ENCODE data around the gene ANO9.
"Not testable (repeated sequence)": the region's sequence is repeated elsewhere in the genome, so short reads cannot be mapped to it uniquely, and the experiment has no call there.

ANO9 gene

GRCh38 chr11:407651-408123 lies 34.1 kb downstream of the ANO9 start:
- Histone ChIP-seq H3K9me3 (ENCODE audit: low read depth, low read length) (no peaks in the 10 kb centered on the region), H3K9ac (ENCODE audit: insufficient read length) (no peak overlapping the region), H3K36me3 (ENCODE audit: insufficient read depth, low read length) (no peaks in the 10 kb centered on the region), H3K4me3 (peak overlapping the region; percentile 40; the same call in 1 of the 2 replicates), H3K27ac (no peak overlapping the region)
- TF ChIP-seq FOXP2 (optimal IDR thresholded peaks at IDR 0.05; ENCODE audit: control extremely low read depth, extremely low read length, insufficient read depth), result no peak
- TF ChIP-seq EZH2 (IDR thresholded peaks at IDR 0.05), result no peak
- no peak for TF ChIP-seq POLR2AphosphoS5 (IDR thresholded peaks at IDR 0.05; ENCODE audit: borderline replicate concordance, low read depth, low read length)
- no peak for DNase-seq (ENCODE audit: low read depth, low spot score)

DNA sequence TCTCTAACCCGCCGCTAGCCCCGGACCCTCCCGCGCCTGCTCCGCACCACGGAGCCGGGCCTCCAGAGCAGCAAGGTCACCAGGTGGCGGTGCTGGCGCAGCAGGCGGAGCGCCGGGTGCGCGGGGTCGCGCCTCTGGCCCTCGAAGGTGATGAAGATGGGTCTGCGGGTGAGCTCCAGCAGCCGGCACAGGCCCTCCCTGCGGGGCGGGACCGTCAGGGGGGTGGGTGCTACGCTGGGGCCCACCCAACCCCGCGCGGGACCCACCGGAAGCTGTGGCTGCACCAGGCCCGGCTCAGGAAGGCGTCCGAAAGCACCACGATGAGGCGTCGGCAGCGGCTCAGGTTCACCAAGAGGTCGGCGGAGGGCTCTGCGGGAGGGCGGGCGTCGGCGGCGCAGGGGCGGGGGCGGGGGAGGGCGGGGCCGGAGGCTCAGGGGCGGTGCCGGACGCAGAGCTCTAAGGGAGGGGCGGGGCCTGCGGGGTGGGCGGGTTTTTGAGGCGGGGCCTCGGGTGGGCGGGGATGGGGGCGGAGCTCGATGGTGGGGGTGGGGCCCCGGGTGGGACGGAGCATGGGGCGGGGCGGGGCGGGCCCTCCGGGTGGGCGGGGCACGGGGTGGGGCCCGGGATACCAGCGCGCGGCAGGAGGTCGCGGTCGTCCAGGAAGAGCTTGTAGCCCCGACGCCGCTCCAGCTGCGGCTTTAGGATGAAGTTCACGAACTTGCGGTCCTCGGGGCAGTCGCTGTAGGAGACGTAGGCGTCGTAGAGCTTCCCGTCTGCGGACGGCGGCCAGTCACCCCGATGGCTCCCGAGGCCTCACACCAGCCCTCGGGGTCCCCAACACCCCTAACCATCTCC lies 34.8 kb downstream of the ANO9 start:
- TF ChIP-seq FOXP2 (optimal IDR thresholded peaks at IDR 0.05; ENCODE audit: control extremely low read depth, extremely low read length, insufficient read depth) (no peak), EZH2 (IDR thresholded peaks at IDR 0.05) (no peak), POLR2AphosphoS5 (IDR thresholded peaks at IDR 0.05; ENCODE audit: borderline replicate concordance, low read depth, low read length) (no peak)
- H3K27ac ChIP-seq, result no peak overlapping the region
- peak; percentile 24 for DNase-seq (ENCODE audit: low read depth, low spot score)
- no peaks in the 10 kb centered on the region for H3K9me3 ChIP-seq (ENCODE audit: low read depth, low read length)
- peak overlapping the region; percentile 80 for H3K4me3 ChIP-seq
- H3K9ac ChIP-seq (ENCODE audit: insufficient read length), result no peak overlapping the region
- no peaks in the 10 kb centered on the region for H3K36me3 ChIP-seq (ENCODE audit: insufficient read depth, low read length)

- Histone ChIP-seq H3K4me3 (peak overlapping the region; percentile 80), H3K36me3 (ENCODE audit: insufficient read depth, low read length) (no peaks in the 10 kb centered on the region), H3K27ac (no peak overlapping the region), H3K9ac (ENCODE audit: insufficient read length) (no peak overlapping the region), H3K9me3 (ENCODE audit: low read depth, low read length) (no peaks in the 10 kb centered on the region)
- no peak for DNase-seq (ENCODE audit: low read depth, low spot score)
- TF ChIP-seq FOXP2 (optimal IDR thresholded peaks at IDR 0.05; ENCODE audit: control extremely low read depth, extremely low read length, insufficient read depth), result no peak
- no peak for TF ChIP-seq POLR2AphosphoS5 (IDR thresholded peaks at IDR 0.05; ENCODE audit: borderline replicate concordance, low read depth, low read length)
- no peak for TF ChIP-seq EZH2 (IDR thresholded peaks at IDR 0.05)
Measured at GRCh38 chr11:405954-406795, 35.6 kb downstream of the ANO9 start.

GRCh38 chr11:405323-405953 lies 36.4 kb downstream of the ANO9 start:
- no peak for DNase-seq (ENCODE audit: low read depth, low spot score)
- H3K9ac ChIP-seq (ENCODE audit: insufficient read length), result no peak overlapping the region
- H3K9me3 ChIP-seq (ENCODE audit: low read depth, low read length), result no peaks in the 10 kb centered on the region
- H3K36me3 ChIP-seq (ENCODE audit: insufficient read depth, low read length), result no peaks in the 10 kb centered on the region
- TF ChIP-seq FOXP2 (optimal IDR thresholded peaks at IDR 0.05; ENCODE audit: control extremely low read depth, extremely low read length, insufficient read depth), result no peak
- no peak for TF ChIP-seq EZH2 (IDR thresholded peaks at IDR 0.05)
- TF ChIP-seq POLR2AphosphoS5 (IDR thresholded peaks at IDR 0.05; ENCODE audit: borderline replicate concordance, low read depth, low read length), result no peak
- no peak overlapping the region for H3K27ac ChIP-seq
- no peak overlapping the region for H3K4me3 ChIP-seq

- no peak for DNase-seq (ENCODE audit: low read depth, low spot score)
- H3K36me3 ChIP-seq (ENCODE audit: insufficient read depth, low read length), result no peaks in the 10 kb centered on the region
- no peak overlapping the region for H3K27ac ChIP-seq
- H3K4me3 ChIP-seq, result no peak overlapping the region
- no peak overlapping the region for H3K9ac ChIP-seq (ENCODE audit: insufficient read length)
- no peak for TF ChIP-seq POLR2AphosphoS5 (IDR thresholded peaks at IDR 0.05; ENCODE audit: borderline replicate concordance, low read depth, low read length)
- TF ChIP-seq FOXP2 (optimal IDR thresholded peaks at IDR 0.05; ENCODE audit: control extremely low read depth, extremely low read length, insufficient read depth), result no peak
- no peak for TF ChIP-seq EZH2 (IDR thresholded peaks at IDR 0.05)
- no peaks in the 10 kb centered on the region for H3K9me3 ChIP-seq (ENCODE audit: low read depth, low read length)
Measured at GRCh38 chr11:404551-405264, 37.1 kb downstream of the ANO9 start.

DNA sequence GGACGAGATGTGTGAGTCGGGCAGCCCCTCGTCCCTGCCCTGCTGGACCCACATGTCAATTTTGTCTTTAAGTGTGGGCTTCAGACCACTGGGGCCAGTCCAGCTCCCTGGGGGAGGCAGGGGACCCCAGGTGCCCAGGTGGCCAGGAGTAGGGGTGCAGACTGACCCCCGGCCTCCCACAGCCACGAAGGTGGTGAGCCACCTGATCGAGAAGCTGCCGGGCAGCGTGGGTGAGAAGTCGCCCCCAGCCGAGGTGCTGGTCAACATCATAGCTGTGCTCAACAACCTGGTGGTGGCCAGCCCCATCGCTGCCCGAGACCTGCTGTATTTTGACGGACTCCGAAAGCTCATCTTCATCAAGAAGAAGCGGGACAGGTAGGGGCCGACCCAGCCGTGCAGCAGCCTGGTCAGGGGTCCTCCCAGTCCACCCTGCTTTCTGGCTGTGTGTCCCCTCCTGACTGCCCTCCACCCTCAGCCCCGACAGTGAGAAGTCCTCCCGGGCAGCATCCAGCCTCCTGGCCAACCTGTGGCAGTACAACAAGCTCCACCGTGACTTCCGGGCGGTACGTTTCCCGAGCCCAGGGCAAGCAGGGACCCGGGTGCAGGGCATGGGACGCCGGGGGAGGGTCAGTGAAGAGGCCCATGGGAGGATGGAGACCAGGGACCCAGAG lies 37.9 kb downstream of the ANO9 start:
- no peak for DNase-seq (ENCODE audit: low read depth, low spot score)
- no peak overlapping the region for H3K9ac ChIP-seq (ENCODE audit: insufficient read length)
- no peak overlapping the region for H3K4me3 ChIP-seq
- no peaks in the 10 kb centered on the region for H3K36me3 ChIP-seq (ENCODE audit: insufficient read depth, low read length)
- H3K27ac ChIP-seq, result no peak overlapping the region
- H3K9me3 ChIP-seq (ENCODE audit: low read depth, low read length), result no peaks in the 10 kb centered on the region
- TF ChIP-seq FOXP2 (optimal IDR thresholded peaks at IDR 0.05; ENCODE audit: control extremely low read depth, extremely low read length, insufficient read depth) (no peak), EZH2 (IDR thresholded peaks at IDR 0.05) (no peak), POLR2AphosphoS5 (IDR thresholded peaks at IDR 0.05; ENCODE audit: borderline replicate concordance, low read depth, low read length) (no peak)

DNA sequence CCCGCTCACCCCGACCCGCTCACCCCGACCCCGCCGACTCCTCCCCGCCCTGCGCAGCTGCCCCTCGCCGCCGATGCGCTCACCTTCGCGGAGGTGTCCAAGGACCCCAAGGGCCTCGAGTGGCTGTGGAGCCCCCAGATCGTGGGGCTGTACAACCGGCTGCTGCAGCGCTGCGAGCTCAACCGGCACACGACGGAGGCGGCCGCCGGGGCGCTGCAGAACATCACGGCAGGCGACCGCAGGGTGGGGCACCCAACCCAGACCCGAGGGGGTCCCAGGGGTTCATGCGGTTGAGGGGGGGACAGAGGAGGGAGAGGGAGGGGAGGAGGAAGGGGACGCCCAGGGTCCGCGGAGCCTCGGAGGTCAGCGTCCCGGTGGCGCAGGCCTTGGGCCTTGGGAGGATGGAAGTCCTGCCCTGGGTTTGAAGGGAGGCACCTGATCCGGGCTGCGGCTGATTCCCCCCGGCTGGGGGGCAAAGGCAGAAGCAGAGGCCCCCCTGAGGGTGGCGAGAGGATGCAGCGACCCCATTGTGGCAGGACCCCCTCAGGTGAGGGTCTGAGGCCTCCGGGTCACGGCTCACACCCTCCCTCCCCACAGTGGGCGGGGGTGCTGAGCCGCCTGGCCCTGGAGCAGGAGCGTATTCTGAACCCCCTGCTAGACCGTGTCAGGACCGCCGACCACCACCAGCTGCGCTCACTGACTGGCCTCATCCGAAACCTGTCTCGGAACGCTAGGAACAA lies 38.6 kb downstream of the ANO9 start:
- TF ChIP-seq POLR2AphosphoS5 (IDR thresholded peaks at IDR 0.05; ENCODE audit: borderline replicate concordance, low read depth, low read length), result no peak
- no peak for TF ChIP-seq FOXP2 (optimal IDR thresholded peaks at IDR 0.05; ENCODE audit: control extremely low read depth, extremely low read length, insufficient read depth)
- TF ChIP-seq EZH2 (IDR thresholded peaks at IDR 0.05), result no peak
- no peak overlapping the region for H3K27ac ChIP-seq

GRCh38 chr11:401196-401595 lies 40.6 kb downstream of the ANO9 start:
- H3K27ac ChIP-seq; H3K4me3 ChIP-seq; H3K36me3 ChIP-seq (ENCODE audit: insufficient read depth, low read length); DNase-seq (ENCODE audit: low read depth, low spot score); H3K9ac ChIP-seq (ENCODE audit: insufficient read length); H3K9me3 ChIP-seq (ENCODE audit: low read depth, low read length): not testable (repeated sequence)

More for the DNA sequence above, 38.6 kb downstream of the ANO9 start:
- Histone ChIP-seq H3K9me3 (ENCODE audit: low read depth, low read length) (no peaks in the 10 kb centered on the region), H3K4me3 (no peak overlapping the region), H3K9ac (ENCODE audit: insufficient read length) (no peak overlapping the region), H3K36me3 (ENCODE audit: insufficient read depth, low read length) (no peaks in the 10 kb centered on the region)
- no peak for DNase-seq (ENCODE audit: low read depth, low spot score)

Data from SK-N-MC (cell line).